IMR-90 (cell line): ENCODE data around the gene ST14. TPM values are rescaled to one million over a fixed set of nuclear protein-coding genes. Genes with fewer than 3 reads are reported as not detected.

Experiments used
- ATAC-seq: fragments of 200-7000 bp; cut with Tn5 transposase; 2 replicates; pipeline ENCODE4 v1.9.1; 2020; ENCODE audit warnings: low read depth, mild to moderate bottlenecking, moderate library complexity
- BruUV-seq: library from RNA; stranded (reverse); fragments of 400-500 nt; replicated peaks from 2 replicates; lab custom pipeline; 2021; lab: Mats Ljungman, UMichigan
- CTCF ChIA-PET: fragments of 300-600 bp; formaldehyde crosslinking; extraction: SDS; loops from one replicate; lab custom pipeline; 2021; ENCODE audit warnings: antibody characterized with exemption; lab: Yijun Ruan, JAX
- POLR2A ChIA-PET: fragments of 300-600 bp; sonication (Branson Sonifier 250); formaldehyde crosslinking; loops from one replicate; lab custom pipeline; 2022; ENCODE audit warnings: antibody characterized with exemption; ENCODE audit not compliant: unreplicated experiment; lab: Charles Lee
- DNase-seq: peaks from one replicate; pipeline ENCODE4 v3.0.0; 2013
- H2AFZ ChIP-seq: replicated peaks from 2 replicates; pipeline ENCODE3; 2013; ENCODE audit warnings: low read length, mild to moderate bottlenecking; ENCODE audit not compliant: poor library complexity
- H2AK5ac ChIP-seq: 2 replicates; pipeline ENCODE4 v1.6.1; 2013; ENCODE audit warnings: low read depth, low read length, inconsistent platforms
- H2AK9ac ChIP-seq: replicated peaks from 2 replicates; pipeline ENCODE3; 2013; ENCODE audit warnings: mild to moderate bottlenecking, low read depth, low read length, moderate library complexity; ENCODE audit not compliant: poor library complexity
- H2BK120ac ChIP-seq: 2 replicates; pipeline ENCODE4 v1.6.1; 2013; ENCODE audit warnings: low read depth, low read length, inconsistent platforms
- H2BK15ac ChIP-seq: 3 replicates; pipeline ENCODE4 v1.6.1; 2013; ENCODE audit warnings: low read depth, low read length, inconsistent platforms
- H2BK20ac ChIP-seq: 2 replicates; pipeline ENCODE4 v1.6.1; 2013; ENCODE audit warnings: low read depth, mild to moderate bottlenecking, inconsistent platforms, low read length, moderate library complexity
- H2BK5ac ChIP-seq: 2 replicates; pipeline ENCODE4 v1.6.1; 2013; ENCODE audit warnings: mild to moderate bottlenecking, low read depth, low read length, inconsistent platforms; ENCODE audit not compliant: poor library complexity, severe bottlenecking
- H3K14ac ChIP-seq: replicated peaks from 2 replicates; pipeline ENCODE4 v1.6.1; 2013; ENCODE audit warnings: low read depth, low read length, inconsistent platforms
- H3K18ac ChIP-seq: 2 replicates; pipeline ENCODE4 v1.6.1; 2013; ENCODE audit warnings: low read depth, low read length, control low read depth
- H3K23ac ChIP-seq: 2 replicates; pipeline ENCODE4 v1.6.1; 2013; ENCODE audit warnings: low read depth, low read length, inconsistent platforms
- H3K27ac ChIP-seq: 2 replicates; pipeline ENCODE4 v1.5.1; 2013; ENCODE audit warnings: mild to moderate bottlenecking, control low read depth, low read length; ENCODE audit not compliant: insufficient read depth
- H3K27me3 ChIP-seq: 2 replicates; pipeline ENCODE4 v1.6.1; 2013; ENCODE audit warnings: low read length; ENCODE audit not compliant: control insufficient read depth, insufficient read depth
- H3K36me3 ChIP-seq: 2 replicates; pipeline ENCODE4 v1.6.1; 2013; ENCODE audit warnings: low read length, mixed read lengths; ENCODE audit not compliant: control insufficient read depth, insufficient read depth
- H3K4ac ChIP-seq: 2 replicates; pipeline ENCODE4 v1.6.1; 2013; ENCODE audit warnings: low read depth, low read length, inconsistent platforms
- H3K4me1 ChIP-seq: 2 replicates; pipeline ENCODE4 v1.6.1; 2013; ENCODE audit warnings: low read length, mixed read lengths; ENCODE audit not compliant: control insufficient read depth, insufficient read depth
- H3K4me2 ChIP-seq: 2 replicates; pipeline ENCODE4 v1.6.1; 2013; ENCODE audit warnings: low read depth, mild to moderate bottlenecking, control low read depth, low read length, moderate library complexity
- H3K4me3 ChIP-seq: 2 replicates; pipeline ENCODE4 v1.5.1; 2013; ENCODE audit warnings: low read depth, mild to moderate bottlenecking, control low read depth, low read length, moderate library complexity; ENCODE audit not compliant: insufficient read depth
- H3K56ac ChIP-seq: 2 replicates; pipeline ENCODE4 v1.6.1; 2013; ENCODE audit warnings: low read length, inconsistent platforms; ENCODE audit not compliant: insufficient read depth; ENCODE audit errors: extremely low read depth
- H3K79me1 ChIP-seq, 2 experiments: 2 replicates each; pipeline ENCODE4 v1.6.1; 2013; ENCODE audit warnings: low read length in 2 of 2, inconsistent platforms in 1 of 2, low read depth in 1 of 2
- H3K9ac ChIP-seq: 2 replicates; pipeline ENCODE4 v1.6.1; 2013; ENCODE audit warnings: low read depth, low read length, control low read depth
- H3K9me1 ChIP-seq: 2 replicates; pipeline ENCODE4 v1.6.1; 2013; ENCODE audit warnings: low read length, inconsistent platforms; ENCODE audit not compliant: insufficient read depth
- H3K9me3 ChIP-seq: 2 replicates; pipeline ENCODE4 v1.6.1; 2013; ENCODE audit warnings: low read length; ENCODE audit not compliant: control insufficient read depth, insufficient read depth
- H4K20me1 ChIP-seq: 2 replicates; pipeline ENCODE4 v1.6.1; 2013; ENCODE audit warnings: low read length, inconsistent platforms; ENCODE audit not compliant: insufficient read depth
- H4K5ac ChIP-seq: 2 replicates; pipeline ENCODE4 v1.6.1; 2013; ENCODE audit warnings: mild to moderate bottlenecking, low read depth, low read length, control low read depth
- H4K8ac ChIP-seq, 2 experiments: 2 replicates each; pipeline ENCODE4 v1.6.1; 2013; ENCODE audit warnings: low read depth in 2 of 2, low read length in 2 of 2, control low read depth in 1 of 2, inconsistent platforms in 1 of 2
- H4K91ac ChIP-seq: 2 replicates; pipeline ENCODE4 v1.6.1; 2013; ENCODE audit warnings: low read depth, low read length, inconsistent platforms; ENCODE audit not compliant: insufficient read depth
- BHLHE40 ChIP-seq: fragments of 150-350 bp; IDR thresholded peaks from 2 replicates; pipeline ENCODE4 v1.6.1; 2016; ENCODE audit warnings: mild to moderate bottlenecking, low read depth, low read length
- CHD1 ChIP-seq: IDR thresholded peaks from 2 replicates; pipeline ENCODE4 v1.6.1; 2012; ENCODE audit warnings: low read depth, low read length, improper control_type of control experiment
- FOS ChIP-seq: fragments of 150-350 bp; IDR thresholded peaks from 2 replicates; pipeline ENCODE4 v1.6.1; 2016; ENCODE audit warnings: low read depth, low read length
- MAFK ChIP-seq: IDR thresholded peaks from 2 replicates; pipeline ENCODE4 v1.6.1; 2012; ENCODE audit warnings: low read depth, low read length, improper control_type of control experiment
- MXI1 ChIP-seq: IDR thresholded peaks from 2 replicates; pipeline ENCODE4 v1.6.1; 2012; ENCODE audit warnings: low read depth, mild to moderate bottlenecking, low read length, moderate library complexity, borderline replicate concordance
- POLR2A ChIP-seq: IDR thresholded peaks from 2 replicates; pipeline ENCODE4 v1.6.1; 2012; ENCODE audit warnings: mild to moderate bottlenecking, low read depth, low read length
- RAD21 ChIP-seq: IDR thresholded peaks from 2 replicates; pipeline ENCODE4 v1.6.1; 2012; ENCODE audit warnings: low read length, improper control_type of control experiment
- RCOR1 ChIP-seq: IDR thresholded peaks from 2 replicates; pipeline ENCODE4 v1.6.1; 2012; ENCODE audit warnings: mild to moderate bottlenecking, low read length, improper control_type of control experiment; ENCODE audit not compliant: insufficient replicate concordance
- RFX5 ChIP-seq: IDR thresholded peaks from 2 replicates; pipeline ENCODE4 v1.8.0; 2012; ENCODE audit warnings: low read depth, mild to moderate bottlenecking, low read length, moderate library complexity
- WGBS, 2 experiments: methylation state at CpG; one replicate each; pipeline versions ENCODE4 v1.1.5 to v1.1.7; 2013; ENCODE audit warnings: missing lambda C conversion rate in 2 of 2; ENCODE audit not compliant: insufficient read length in 1 of 2; ENCODE audit errors: extremely low coverage in 2 of 2; 5-methylcytosine and 5-hydroxymethylcytosine counted together
- dilution Hi-C: fragments of 300-500 bp; cut with HindIII; formaldehyde crosslinking; loops from one replicate; pipeline ENCODE4 v1.14.3; 2018; ENCODE audit warnings: low sequenced_read_pairs; ENCODE audit not compliant: unreplicated experiment
- in situ Hi-C: fragments of 300-500 bp; cut with MboI; formaldehyde crosslinking; loops from 3 replicates; pipeline ENCODE4 v1.14.3; 2019; ENCODE audit warnings: low sequenced_read_pairs, inconsistent platforms, mixed read lengths
- intact Hi-C: fragments of 100-400 bp; cut with micrococcal nuclease; formaldehyde crosslinking; loops from 2 replicates; pipeline ENCODE4 v1.10.0; 2022
- polyA plus RNA-seq, 3 experiments: library from polyadenylated mRNA; depleted of rRNA; stranded (reverse); fragments of >200 nt; gene quantifications; 2 replicates each; pipeline ENCODE4 v1.2.3, GENCODE V29; 2012; ENCODE audit warnings: low replicate concordance in 1 of 3
- total RNA-seq: library from RNA; depleted of rRNA; stranded (reverse); fragments of >200 nt; gene quantifications from 2 replicates; pipeline ENCODE4 v1.2.3, GENCODE V29; 2012
- TF ChIP-seq, protein P1 (sequence below): fragments of 150-350 bp; IDR thresholded peaks from 2 replicates; pipeline ENCODE4 v1.6.1; 2017; ENCODE audit warnings: mild to moderate bottlenecking, antibody characterized with exemption, low read length, low read depth
- TF ChIP-seq, protein P2 (sequence below): fragments of 150-350 bp; IDR thresholded peaks from 2 replicates; pipeline ENCODE4 v1.6.1; 2016; ENCODE audit warnings: low read depth, mild to moderate bottlenecking, low read length, moderate library complexity, borderline replicate concordance

ST14 gene
- total and polyA plus RNA-seq, 2 of the 4 experiments (the other 2 are of a cell fraction), result not detected

- Histone ChIP-seq H3K4me3 (no peak overlapping the region), H2AK5ac (no peak overlapping the region), H3K4ac (no peak overlapping the region), H3K4me1 (peaks cover 10% of the 10 kb centered on the region), H2AK9ac (no peak overlapping the region), H4K5ac (no peak overlapping the region), H3K9me3 (no peaks in the 10 kb centered on the region), H2BK15ac (no peak overlapping the region), H3K18ac (no peak overlapping the region), H3K4me2 (no peak overlapping the region), H2AFZ (no peak overlapping the region), H3K14ac (no peak overlapping the region), H3K36me3 (no peaks in the 10 kb centered on the region), H3K9me1 (no peaks in the 10 kb centered on the region; the same call in 1 of the 2 replicates), H3K27me3 (no peaks in the 10 kb centered on the region), H4K91ac (no peak overlapping the region), H2BK5ac (no peak overlapping the region), H3K79me1 (peaks cover 5 to 15% of the 10 kb centered on the region in 2 experiments; a peak in 2 of 4 replicates), H3K56ac (no peak overlapping the region), H3K27ac (no peak overlapping the region), H2BK20ac (no peak overlapping the region), H4K8ac (no peak overlapping the region), H4K20me1 (peaks cover 8% of the 10 kb centered on the region; the same call in 1 of the 2 replicates), H3K23ac (no peak overlapping the region), H3K9ac (no peak overlapping the region), H2BK120ac (no peak overlapping the region)
- DNase-seq (no peak), ATAC-seq (no peak)
- CTCF ChIA-PET, result no interaction called here
- dilution Hi-C loops (no loop called here), intact Hi-C loops (no loop called here), in situ Hi-C loops (no loop called here)
- TF ChIP-seq FOS (no peak), BHLHE40 (no peak), RFX5 (no peak), RAD21 (no peak), POLR2A (no peak), MAFK (no peak), RCOR1 (no peak), MXI1 (no peak), CHD1 (no peak)
- TF ChIP-seq, protein P1, sequence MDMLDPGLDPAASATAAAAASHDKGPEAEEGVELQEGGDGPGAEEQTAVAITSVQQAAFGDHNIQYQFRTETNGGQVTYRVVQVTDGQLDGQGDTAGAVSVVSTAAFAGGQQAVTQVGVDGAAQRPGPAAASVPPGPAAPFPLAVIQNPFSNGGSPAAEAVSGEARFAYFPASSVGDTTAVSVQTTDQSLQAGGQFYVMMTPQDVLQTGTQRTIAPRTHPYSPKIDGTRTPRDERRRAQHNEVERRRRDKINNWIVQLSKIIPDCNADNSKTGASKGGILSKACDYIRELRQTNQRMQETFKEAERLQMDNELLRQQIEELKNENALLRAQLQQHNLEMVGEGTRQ, result no peak
- TF ChIP-seq, protein P2, sequence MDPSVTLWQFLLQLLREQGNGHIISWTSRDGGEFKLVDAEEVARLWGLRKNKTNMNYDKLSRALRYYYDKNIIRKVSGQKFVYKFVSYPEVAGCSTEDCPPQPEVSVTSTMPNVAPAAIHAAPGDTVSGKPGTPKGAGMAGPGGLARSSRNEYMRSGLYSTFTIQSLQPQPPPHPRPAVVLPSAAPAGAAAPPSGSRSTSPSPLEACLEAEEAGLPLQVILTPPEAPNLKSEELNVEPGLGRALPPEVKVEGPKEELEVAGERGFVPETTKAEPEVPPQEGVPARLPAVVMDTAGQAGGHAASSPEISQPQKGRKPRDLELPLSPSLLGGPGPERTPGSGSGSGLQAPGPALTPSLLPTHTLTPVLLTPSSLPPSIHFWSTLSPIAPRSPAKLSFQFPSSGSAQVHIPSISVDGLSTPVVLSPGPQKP, result no peak
- no TSS peak for BruUV-seq
- WGBS, 2 experiments, result no CpG with 5 or more reads among the region's 2 CpGs
- POLR2A ChIA-PET, result no interaction called here
Observed at GRCh38 chr11:130243816-130244215, 84.2 kb downstream of the ST14 start.
